ENCODE measurements around the gene C20orf202.

C20orf202 gene

DNA sequence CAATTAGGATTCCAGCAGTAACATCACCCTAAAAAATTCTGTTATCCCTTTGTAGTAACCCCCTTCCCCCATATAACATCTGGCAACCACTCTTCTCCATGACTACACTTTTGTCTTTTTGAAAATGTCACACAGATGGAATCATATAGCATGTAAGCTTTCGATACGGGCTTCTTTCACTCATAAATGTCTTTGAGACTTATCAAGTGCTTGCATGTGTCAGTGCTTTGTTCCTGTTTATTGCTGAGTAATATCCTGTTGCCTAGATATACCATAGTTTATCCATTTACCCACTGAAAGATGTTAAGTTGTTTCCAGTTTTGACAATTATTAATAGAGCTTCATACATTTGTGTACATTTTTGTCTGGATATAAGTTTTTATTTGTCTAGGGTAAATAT, 52.4 kb downstream of the C20orf202 start:
- no peak for DNase-seq

Data from CD4-positive, alpha-beta T cell treated with Interleukin-12 subunit alpha and Interleukin-12 subunit beta, for 1 hour (primary cell).